CD4-positive, alpha-beta T cell treated with Interferon alpha-2 for 1 hour (primary cell): ENCODE data around the gene MED25.
"Not testable (repeated sequence)": the region's sequence is repeated elsewhere in the genome, so short reads cannot be mapped to it uniquely, and the experiment has no call there.

Experiments used
- DNase-seq, 2 donors: peaks; one replicate each; pipeline ENCODE4 v3.0.0-alpha.2; 2020 to 2022

Gene MED25

DNA sequence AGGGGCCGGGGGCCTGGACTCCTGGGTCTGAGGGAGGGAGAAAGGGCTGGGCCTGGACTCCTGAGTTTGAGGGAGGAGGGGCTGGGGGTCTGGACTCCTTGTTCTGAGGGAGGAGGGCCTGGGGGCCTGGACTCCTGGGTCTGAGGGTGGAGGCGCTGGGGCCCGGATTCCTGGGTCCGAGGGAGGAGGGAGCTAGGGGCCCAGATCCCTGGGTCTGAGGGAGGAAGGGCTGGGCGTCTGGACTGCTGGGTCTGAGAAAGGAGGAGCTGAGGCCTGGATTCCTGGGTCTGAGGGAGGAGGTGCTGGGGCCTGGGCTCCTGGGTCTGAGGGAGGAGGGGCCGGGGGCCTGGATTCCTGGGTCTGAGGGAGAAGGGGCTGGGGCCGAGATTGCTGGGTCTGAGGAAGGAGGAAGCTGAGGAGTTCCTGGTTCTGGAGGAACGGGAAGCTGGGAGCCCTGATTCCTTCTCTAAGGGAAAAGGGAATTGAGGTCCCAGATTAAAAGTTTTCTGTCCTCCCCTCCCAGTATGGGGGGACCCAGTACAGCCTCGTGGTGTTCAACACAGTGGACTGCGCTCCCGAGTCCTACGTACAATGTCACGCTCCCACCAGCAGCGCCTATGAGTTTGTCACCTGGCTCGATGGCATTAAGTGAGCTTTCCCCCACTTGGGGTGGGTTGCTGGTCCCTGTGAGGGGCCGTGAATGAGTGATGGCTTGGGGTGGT lies 721 bp downstream of the MED25 start:
- DNase-seq: peak in 1 of 2 donors; percentile 19

DNA sequence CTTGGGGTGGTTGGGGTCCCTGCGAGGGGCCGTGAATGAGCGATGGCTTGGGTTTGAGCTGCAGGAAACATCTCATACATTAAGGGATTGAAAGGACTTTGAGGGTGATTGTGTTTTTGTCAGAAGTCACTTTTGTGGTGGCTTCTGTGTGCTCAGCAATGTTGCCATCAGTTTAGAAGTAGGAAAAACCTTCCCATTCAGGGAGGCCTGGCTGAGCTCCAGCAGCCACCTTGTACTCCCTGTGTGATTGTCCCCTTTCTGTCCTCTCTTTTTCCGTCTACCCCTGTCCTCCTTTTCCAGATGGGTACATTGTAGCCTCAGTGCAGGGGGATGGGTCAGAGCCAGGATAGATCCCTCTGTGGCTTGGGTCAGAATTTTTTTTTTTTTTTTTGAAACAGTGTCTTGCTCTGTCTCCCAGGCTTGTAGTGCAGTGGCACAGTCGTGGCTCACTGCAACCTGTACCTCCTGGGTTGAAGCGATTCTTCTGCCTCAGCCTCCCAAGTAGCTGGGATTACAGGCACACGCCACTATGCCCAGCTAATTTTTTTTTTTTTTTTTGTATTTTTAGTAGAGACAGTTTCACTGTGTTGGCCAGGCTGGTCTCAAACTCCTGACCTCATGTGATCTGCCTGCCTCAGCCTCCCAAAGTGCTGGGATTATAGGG lies 1.5 kb downstream of the MED25 start:
- not testable (repeated sequence) for DNase-seq

DNA sequence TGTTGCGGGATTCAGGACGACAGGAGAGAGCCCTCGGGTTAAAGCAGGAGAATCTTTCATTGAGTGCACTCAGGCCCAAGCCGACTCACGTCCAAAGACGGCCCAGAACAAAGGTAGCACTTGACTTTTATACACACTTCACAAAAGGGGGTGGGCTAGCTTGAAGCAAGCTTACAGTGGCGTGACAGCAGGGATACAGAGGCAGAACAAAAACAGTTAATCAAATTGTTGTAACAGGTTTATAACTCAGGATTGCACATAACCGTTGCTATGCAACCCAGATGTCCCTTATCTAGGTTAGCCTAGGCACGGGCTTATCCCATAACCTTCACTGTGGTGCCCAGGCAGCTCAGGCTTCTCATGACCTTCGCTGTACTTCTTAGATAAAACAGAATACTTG lies 2.0 kb downstream of the MED25 start:
- DNase-seq: no peak

DNA sequence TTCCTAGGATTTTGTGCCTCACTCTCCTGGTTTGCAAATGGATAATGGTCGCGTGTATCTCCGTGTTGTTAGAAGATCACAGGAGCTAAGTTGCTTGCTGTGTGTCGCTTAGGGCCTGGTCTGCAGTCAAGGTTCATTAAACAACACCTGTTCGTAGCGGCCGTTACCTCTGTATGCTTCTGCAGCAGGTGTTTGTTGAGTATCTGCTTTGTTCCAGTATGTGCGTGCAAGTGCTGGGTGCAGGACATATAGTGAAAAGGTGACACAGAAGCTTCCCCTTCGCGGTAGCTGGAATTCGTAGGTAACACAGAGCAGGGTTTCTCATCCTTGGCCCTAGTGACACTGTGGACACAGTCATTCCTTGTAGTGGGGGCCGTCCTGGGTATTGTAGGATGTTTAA lies 5.4 kb downstream of the MED25 start:
- DNase-seq: no peak

DNA sequence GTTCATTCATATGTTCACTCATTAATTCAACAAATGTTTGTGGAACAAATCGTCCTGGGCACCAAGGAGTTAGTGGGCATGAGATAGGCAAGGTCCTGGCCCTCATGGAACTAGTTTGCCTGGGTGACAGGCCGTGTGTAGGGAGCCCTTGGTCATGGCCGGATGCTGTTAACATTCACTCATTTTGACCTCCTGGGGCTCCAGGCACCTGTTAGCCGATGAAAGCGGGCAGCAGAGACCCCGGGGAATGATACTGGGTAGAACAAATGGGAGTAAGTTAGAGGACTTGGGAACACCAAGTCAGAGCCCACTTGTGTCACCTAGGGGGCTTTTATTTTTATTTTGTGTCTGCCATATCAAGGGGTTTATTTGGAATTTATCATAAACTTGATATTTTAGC lies 6.6 kb downstream of the MED25 start:
- no peak for DNase-seq

DNA sequence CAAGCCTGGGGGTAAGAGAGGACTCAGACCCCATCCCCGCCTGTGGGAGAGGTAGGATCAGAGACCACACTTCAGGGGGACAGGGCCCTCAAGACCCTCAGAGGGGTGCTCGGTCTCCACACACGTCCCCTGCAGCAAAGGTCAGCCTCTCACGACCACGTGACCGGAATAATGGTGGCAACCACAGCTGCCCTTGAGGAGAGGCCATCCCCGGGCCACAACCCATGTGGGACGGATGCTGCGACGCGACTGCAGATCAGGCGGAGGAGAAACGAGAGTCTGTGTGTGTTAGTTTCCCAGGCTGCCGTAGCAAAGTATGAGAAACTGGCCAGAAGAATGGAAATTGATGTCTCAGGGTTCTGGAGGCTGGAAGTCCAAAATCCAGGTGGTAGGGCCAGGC lies 8.9 kb downstream of the MED25 start:
- no peak for DNase-seq

DNA sequence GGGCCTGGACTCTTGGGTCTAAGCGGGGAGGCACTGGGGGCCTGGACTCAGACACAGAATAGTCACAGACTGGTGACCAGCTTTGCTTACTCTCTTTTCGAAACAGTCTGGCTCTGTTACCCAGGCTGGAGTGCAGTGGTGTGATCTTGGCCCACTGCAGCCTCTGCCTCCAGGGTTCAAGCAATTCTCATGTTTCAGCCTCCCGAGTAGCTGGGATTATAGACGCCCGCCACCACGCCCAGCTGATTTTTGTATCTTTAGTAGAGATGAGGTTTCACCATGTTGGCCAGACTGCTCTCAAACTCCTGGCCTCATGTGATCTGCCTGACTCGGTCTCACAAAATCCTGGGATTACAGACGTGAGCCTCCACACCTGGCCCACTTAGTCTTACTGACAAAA lies 11.1 kb downstream of the MED25 start:
- no peak for DNase-seq

DNA sequence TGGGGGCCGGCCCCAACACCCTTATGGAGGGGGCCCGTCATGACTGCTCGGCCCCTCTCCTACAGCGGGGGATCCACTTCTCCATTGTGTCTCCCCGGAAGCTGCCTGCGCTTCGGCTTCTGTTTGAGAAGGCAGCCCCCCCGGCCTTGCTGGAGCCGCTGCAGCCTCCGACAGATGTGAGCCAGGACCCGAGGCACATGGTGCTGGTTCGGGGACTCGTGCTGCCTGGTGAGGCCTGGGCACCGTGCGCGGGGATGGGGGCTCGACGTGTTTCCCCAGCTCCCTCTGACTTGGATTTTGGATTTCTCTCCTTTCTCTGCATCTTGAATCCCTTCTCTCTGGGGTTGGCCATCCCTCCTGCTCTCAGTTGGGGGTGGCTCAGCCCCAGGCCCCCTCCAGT lies 11.6 kb downstream of the MED25 start:
- no peak for DNase-seq

DNA sequence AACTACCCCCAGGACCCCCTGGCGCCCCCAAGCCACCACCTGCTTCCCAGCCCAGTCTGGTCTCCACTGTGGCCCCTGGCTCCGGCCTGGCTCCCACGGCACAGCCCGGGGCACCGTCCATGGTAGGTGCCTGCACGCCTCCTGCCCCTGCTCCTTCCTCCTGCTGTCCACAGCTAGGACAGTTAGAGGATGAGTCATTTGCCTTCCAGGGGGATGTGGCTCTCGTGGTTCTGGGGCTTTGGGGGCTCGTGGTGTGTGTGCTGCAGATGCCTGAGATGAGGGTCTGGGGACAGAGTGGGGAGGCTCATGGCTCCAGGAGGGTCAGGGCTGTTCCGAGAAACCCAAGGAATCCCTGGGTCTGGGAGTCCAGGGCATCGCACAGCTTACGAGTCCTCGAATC lies 12.7 kb downstream of the MED25 start:
- DNase-seq: no peak

DNA sequence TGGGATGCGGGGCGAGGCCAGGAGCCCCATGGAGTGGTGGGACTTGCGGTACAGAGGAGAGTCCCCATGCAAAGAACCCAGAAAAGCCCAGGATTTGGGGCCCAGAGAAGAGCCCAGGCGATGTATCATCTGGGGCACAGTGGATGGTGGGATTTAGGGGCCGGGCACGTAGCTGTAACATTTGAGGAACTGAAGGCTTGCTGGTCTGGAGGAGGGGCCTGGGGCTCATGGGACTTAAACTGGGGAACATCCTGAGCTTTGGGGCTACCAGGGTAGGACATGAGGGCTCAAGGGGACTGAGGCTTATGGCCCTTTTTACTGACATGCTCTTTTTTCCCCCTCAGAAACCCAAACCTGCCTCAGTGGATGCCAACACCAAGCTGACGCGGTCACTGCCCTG lies 13.5 kb downstream of the MED25 start:
- DNase-seq: no peak

DNA sequence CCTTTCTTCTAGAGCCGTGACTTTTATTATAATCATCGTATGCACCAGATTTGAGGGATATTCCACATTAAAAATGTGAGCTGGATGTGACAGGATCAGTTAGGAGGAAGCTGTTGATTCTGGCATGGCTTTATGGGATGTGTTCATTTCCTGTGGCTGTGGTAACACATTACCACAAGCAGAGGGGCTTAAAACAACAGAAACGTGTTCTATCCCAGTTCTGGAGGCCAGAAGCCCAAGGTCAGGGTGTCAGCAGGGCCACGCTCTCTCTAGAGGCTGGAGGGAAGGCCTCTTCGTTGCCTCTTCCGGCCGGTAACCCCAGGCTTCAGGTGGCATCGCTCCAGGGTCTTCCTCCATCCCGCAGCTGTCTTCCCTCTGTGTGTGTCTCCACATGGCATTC lies 14.5 kb downstream of the MED25 start:
- DNase-seq: no peak

DNA sequence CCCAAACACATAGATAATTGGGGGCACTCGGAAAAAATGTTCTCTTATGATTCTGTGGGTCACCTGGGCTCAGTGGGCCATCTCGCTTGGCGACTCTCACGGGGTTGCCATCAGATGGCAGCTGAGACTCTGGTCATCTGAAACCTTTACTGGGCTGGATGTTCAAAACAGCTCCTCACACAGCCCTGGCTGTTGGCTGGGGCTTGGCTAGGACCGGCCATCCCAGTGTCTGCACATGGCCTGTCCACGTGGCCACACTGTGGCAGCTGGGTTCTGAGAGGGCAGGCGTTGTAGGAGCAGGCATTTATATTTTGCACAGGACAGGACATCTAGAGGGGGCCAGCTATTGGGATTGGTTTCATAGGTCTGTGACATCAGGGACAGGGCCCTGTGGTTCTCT lies 15.5 kb downstream of the MED25 start:
- DNase-seq: no peak

DNA sequence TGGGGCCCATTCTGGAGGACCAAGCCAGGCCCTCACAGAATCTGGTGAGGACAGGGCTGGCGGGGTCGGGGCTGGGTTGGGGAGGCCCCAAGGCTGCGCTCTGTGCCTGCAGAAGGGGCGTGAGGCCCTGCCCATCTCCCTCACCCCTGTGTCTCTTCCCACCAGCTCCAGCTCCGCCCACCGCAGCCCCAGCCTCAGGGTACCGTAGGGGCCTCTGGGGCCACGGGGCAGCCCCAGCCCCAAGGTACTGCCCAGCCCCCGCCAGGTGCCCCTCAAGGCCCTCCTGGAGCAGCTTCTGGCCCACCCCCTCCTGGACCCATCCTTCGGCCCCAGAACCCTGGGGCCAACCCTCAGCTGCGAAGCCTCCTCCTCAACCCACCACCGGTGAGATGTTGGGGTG lies 17.5 kb downstream of the MED25 start:
- no peak for DNase-seq

DNA sequence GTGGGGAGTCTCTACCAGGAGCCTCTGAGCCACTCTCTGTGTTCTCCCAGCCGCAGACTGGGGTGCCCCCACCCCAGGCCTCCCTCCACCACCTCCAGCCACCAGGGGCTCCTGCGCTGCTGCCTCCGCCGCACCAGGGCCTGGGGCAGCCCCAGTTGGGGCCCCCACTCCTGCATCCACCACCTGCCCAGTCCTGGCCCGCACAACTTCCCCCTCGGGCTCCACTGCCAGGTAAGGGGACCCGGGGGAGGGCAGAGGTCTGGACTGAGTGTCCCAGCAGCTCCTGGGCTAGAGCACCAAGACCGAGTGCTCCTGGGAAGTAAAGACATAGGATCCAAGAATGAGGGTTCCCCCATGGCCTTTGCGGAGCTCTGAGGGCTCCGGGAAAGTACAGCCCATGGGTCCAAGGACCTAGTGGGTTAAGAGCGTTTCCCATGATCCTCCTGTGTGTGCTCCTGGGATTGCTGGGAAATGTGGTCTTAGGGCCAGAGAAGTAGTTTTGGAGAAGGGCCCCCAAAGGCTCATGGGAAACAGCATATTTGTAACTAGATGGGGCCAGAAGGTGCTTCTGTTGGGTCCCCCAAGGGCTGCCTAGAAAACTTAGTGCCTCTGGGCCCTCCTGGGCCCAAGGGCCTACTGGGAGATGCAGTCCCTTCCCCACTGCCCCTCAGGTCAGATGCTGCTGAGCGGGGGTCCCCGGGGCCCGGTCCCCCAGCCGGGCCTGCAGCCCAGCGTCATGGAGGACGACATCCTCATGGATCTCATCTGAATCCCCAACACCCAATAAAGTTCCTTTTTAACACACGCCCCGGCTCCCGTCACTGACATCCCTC lies 18.3 kb downstream of the MED25 start:
- DNase-seq: no peak

DNA sequence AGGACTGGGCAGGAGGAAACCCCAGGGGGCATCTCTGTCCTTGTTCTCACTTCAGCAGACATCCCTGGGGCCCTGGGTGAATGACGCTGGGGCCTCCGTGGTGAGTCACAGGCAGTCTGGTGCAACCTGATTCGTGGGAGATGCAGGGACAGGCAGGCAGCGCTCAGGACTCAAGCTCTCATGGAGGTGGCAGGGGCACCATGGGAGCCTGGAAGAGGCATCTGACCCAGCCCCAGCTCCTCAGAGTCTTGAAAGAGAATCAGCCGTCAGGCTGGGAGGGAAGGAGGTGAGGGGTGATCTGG lies 18.9 kb downstream of the MED25 start:
- DNase-seq: no peak

DNA sequence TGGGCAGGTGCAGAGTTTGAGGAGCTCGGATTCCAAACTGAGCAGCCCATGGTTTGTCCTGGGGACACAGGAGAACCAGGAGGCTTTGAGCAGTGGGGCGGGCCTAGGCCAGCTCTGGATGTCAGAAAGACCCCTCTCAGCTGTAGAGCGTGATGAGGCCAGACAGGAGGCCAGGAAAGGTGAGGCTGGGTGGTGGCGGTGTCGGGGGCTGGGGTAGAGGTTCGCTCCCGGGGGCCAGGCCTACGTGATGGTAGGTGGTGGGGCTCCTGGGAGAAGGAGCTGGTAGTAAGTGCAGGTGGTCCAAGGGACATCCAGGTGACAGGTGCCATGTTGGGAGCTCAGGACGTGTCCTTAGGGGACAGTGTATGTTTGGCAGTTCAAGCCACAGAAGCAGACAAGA lies 19.3 kb downstream of the MED25 start:
- DNase-seq: no peak

DNA sequence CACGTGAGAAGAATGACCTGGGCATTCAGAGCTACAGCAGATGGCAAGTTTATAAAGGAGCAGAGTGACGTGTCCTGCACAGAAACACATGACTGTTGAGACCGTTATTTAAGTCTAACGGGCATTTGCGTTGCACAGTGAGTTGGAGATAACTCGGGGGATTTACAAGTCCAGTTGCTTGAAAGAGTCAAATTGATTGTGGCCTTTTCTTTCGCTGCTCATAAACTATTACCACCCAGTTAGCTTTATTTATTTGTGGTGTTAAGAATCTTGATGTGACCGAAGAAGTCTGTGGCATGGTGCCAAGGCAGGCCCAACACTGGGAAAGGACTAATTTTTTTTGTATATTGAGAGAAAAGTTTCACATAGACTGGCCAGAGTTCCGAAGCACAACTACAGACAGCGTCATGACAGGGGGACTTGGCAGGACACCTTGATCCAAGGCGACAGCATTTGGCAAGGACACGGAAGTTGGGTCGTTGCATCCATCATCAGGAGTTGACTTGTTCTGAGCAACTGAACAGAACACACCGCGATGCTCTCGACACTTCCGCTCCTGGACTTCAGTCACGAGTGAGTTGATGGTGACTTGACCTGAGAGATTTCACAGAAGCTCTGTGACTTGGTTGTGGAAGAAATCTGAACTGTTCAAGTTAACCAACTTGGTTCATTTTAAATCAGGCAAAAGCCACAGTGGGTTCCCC lies 20.9 kb downstream of the MED25 start:
- no peak for DNase-seq

DNA sequence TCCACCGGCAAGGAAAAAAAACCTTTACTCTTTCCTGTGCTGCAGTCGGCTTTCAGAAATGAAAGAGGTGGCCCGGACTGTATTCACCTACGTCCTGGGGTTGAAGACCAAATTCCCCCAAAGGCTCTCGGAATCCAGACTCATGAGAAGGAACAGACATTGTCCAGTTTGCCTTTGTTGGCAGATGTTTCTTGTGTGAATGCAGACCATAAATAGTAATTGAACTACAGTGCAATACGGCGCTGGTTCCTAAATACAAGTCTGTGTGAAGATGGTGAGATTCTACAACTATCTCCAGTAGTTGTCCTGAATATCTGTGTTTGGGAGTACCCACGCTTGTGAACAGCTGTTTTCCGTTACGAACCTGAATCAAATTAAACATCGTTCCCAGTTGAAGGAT lies 21.6 kb downstream of the MED25 start:
- no peak for DNase-seq

DNA sequence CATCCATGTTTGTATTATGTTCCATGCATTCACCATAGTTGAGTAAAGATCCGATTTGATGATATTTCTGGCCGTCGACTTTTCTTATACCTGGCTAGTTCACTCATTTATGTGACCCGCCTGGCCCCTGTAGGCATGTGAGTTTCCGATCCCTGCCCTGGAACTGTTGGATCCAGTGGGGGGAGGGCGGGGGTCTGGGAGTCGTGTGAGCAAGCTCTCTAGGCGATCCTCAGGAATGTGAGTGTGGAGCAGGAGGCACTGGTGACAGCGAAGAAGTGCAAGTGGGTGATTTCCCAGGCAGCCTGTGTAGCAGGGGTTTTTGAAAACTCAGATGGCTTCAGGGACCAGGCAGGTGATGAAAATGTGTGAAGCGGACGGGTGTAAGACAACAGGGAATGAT lies 22.2 kb downstream of the MED25 start:
- DNase-seq: no peak

DNA sequence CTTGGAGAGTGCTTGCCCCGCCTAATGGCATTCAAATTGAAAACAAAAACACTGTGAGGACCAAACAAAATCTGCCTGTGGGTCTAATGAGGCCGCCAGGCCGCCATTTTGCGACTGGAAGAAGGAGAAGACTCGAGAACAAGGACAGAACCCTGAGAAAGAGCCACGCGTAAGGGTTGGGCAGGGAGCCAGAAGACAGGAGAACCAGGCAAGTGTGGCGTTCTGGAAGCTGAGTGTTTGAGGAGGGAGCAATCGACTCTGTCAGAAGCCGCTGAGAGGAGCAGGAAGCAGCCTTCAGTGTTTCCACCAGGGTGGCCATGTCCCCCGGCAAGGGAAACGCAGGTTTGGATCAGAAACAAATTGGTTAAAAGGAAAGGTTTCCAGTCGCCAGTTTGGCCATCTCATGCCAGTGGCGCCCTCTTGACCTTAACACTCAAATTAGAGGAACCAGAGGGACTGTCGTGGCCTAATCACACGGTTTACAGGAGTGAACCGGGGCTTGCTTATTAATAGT lies 22.7 kb downstream of the MED25 start:
- no peak for DNase-seq

DNA sequence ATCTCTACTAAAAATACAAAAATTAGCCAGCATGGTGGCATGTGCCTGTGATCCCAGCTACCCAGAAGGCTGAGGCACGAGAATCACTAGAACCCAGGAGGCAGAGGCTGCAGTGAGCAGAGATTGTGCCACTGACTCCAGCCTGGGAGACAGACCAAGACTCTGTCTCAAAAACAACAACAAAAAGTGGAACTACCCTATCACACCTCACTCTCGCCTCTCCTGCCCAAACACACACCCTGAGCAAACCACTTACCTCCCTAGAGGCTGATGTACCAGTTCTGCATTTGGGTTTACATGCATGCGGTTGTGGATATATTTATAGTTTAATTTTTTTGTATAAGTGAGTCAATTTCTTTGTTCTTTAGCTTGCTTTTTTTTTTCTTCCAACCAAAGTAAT lies 25.2 kb downstream of the MED25 start:
- peak in 1 of 2 donors; percentile 40 for DNase-seq

DNA sequence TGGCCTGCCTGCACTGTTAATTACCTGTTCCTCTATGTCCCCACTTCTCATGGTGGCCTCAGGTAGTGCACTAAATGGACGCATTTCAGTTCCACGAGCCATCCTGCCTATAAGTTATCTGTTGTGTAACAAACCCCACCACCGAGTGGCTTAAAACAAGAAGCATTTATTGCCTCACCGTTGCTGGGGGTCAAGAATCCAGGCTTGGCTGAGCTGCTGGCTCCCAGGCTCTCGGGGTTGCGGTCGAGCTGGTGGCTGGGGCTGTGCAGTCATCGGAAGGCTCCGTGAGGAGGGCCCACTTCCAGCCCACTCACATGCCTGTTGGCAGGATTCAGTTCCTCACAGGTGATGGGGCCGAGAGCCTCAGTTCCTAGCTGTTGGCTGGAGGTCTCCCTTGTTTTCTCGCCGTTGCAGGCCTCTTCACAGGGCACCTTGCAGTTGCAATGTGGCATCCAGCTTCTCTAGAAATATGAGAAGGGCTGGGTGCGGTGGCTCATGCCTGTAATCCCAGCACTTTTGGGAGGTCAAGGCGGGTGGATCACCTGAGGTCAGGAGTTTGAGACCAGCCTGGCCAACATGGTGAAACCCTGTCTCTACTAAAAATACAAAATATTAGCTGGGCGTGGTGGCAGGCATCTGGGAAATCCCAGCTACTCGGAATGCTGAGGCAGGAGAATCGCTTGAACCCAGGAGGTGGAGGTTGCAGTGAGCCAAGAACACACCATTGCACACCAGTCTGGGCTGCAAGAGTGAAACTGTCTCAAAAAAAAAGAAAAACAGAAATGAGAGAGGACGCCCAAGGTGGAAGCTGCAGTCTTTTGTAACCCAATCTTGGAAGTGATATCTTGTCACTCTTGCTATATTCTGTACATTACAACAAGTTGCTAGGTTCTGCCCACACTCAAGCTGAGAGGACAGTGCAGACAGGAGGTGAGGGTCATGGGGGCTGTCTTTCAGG lies 26.3 kb downstream of the MED25 start:
- no peak for DNase-seq
